ENCODE results near the gene TIE1. TPM values are rescaled to one million over a fixed set of nuclear protein-coding genes. Genes with fewer than 3 reads are reported as not detected.

Gene TIE1
- total RNA-seq, 2 experiments from 2014 or later = 0.15 to 0.66 TPM

- intact Hi-C loops (cut with micrococcal nuclease; ENCODE audit: unreplicated experiment) = no loop called here
- Histone ChIP-seq H3K4me1 (ENCODE audit: insufficient read depth, low read length, poor library complexity, severe bottlenecking) (peaks cover 13% of the 10 kb centered on the region), H2AFZ (ENCODE audit: low read length) (no peak overlapping the region), H3K4me3 (ENCODE audit: low read depth, low read length, poor library complexity, severe bottlenecking) (no peak overlapping the region), H3K36me3 (ENCODE audit: insufficient read depth, low read length) (no peaks in the 10 kb centered on the region), H3K9me2 (ENCODE audit: insufficient read depth, low read length) (no peaks in the 10 kb centered on the region), H3K27ac (ENCODE audit: low read depth, low read length, poor library complexity, severe bottlenecking) (no peak overlapping the region), H4K20me1 (ENCODE audit: insufficient read depth, low read length) (no peaks in the 10 kb centered on the region), H3K9me3 (ENCODE audit: low read length) (no peaks in the 10 kb centered on the region), H3K79me2 (ENCODE audit: insufficient read depth, low read depth, low read length) (no peaks in the 10 kb centered on the region), H3K4me2 (ENCODE audit: low read length) (no peak overlapping the region)
- BruUV-seq (replicated peaks) = no TSS peak
- ChIA-PET CTCF (ENCODE audit: unreplicated experiment) (no interaction called here), POLR2A (interaction anchor here (0.6 kb wide), 1 partner anchor 85 kb away, joined by 4 read pairs; no protein-coding TSS in a partner anchor)
- no peak for TF ChIP-seq EZH2phosphoT487 (IDR thresholded peaks at IDR 0.05; ENCODE audit: borderline replicate concordance, low read depth, low read length)
- DNase-seq (ENCODE audit: low spot score) = no peak
Measured at GRCh38 chr1:43307458-43308158, 6.8 kb downstream of the TIE1 start.

GRCh38 chr1:43308635-43309404, 8.0 kb downstream of the TIE1 start:
- no peak overlapping the region for H3K4me3 ChIP-seq (ENCODE audit: low read depth, low read length, poor library complexity, severe bottlenecking)
- H3K4me1 ChIP-seq (ENCODE audit: insufficient read depth, low read length, poor library complexity, severe bottlenecking) = peaks cover 13% of the 10 kb centered on the region
- H3K27ac ChIP-seq (ENCODE audit: low read depth, low read length, poor library complexity, severe bottlenecking) = no peak overlapping the region

GRCh38 chr1:43309405-43310025, 8.7 kb downstream of the TIE1 start:
- Histone ChIP-seq H3K79me2 (ENCODE audit: insufficient read depth, low read depth, low read length) (no peaks in the 10 kb centered on the region), H3K4me2 (ENCODE audit: low read length) (no peak overlapping the region), H3K36me3 (ENCODE audit: insufficient read depth, low read length) (no peaks in the 10 kb centered on the region), H3K9me3 (ENCODE audit: low read length) (no peaks in the 10 kb centered on the region), H2AFZ (ENCODE audit: low read length) (no peak overlapping the region), H3K9me2 (ENCODE audit: insufficient read depth, low read length) (no peaks in the 10 kb centered on the region), H3K27ac (ENCODE audit: low read depth, low read length, poor library complexity, severe bottlenecking) (no peak overlapping the region), H3K4me1 (ENCODE audit: insufficient read depth, low read length, poor library complexity, severe bottlenecking) (peaks cover 13% of the 10 kb centered on the region), H3K4me3 (ENCODE audit: low read depth, low read length, poor library complexity, severe bottlenecking) (no peak overlapping the region), H4K20me1 (ENCODE audit: insufficient read depth, low read length) (no peaks in the 10 kb centered on the region)
- ChIA-PET POLR2A (no interaction called here), CTCF (ENCODE audit: unreplicated experiment) (no interaction called here)
- DNase-seq (ENCODE audit: low spot score) = no peak
- intact Hi-C loops (cut with micrococcal nuclease; ENCODE audit: unreplicated experiment) = no loop called here
- no peak for TF ChIP-seq EZH2phosphoT487 (IDR thresholded peaks at IDR 0.05; ENCODE audit: borderline replicate concordance, low read depth, low read length)
- no peak for TF ChIP-seq CTCF (conservative IDR thresholded peaks at IDR 0.05; ENCODE audit: low read length)
- BruUV-seq (replicated peaks) = no TSS peak

More at GRCh38 chr1:43308635-43309404, 8.0 kb downstream of the TIE1 start:
- BruUV-seq (replicated peaks) = no TSS peak
- ChIA-PET CTCF (ENCODE audit: unreplicated experiment) (no interaction called here), POLR2A (interaction anchor here (0.6 kb wide), 1 partner anchor 17 kb away, joined by 4 read pairs; no protein-coding TSS in a partner anchor)
- Histone ChIP-seq H3K79me2 (ENCODE audit: insufficient read depth, low read depth, low read length) (no peaks in the 10 kb centered on the region), H4K20me1 (ENCODE audit: insufficient read depth, low read length) (no peaks in the 10 kb centered on the region), H3K9me3 (ENCODE audit: low read length) (no peaks in the 10 kb centered on the region), H3K9me2 (ENCODE audit: insufficient read depth, low read length) (no peaks in the 10 kb centered on the region), H2AFZ (ENCODE audit: low read length) (no peak overlapping the region), H3K4me2 (ENCODE audit: low read length) (no peak overlapping the region), H3K36me3 (ENCODE audit: insufficient read depth, low read length) (no peaks in the 10 kb centered on the region)
- no peak for TF ChIP-seq EZH2phosphoT487 (IDR thresholded peaks at IDR 0.05; ENCODE audit: borderline replicate concordance, low read depth, low read length)
- no peak for DNase-seq (ENCODE audit: low spot score)
- intact Hi-C loops (cut with micrococcal nuclease; ENCODE audit: unreplicated experiment) = no loop called here
